CD8-positive, alpha-beta memory T cell (primary cell): Measurements from ENCODE around the gene ING1. TPM values are rescaled to one million over a fixed set of nuclear protein-coding genes. Genes with fewer than 3 reads are reported as not detected.

Source experiments
- CTCF ChIA-PET: fragments of 350-600 bp; sonication (Branson Sonifier 250); formaldehyde crosslinking; loops from one replicate; lab custom pipeline; 2021; ENCODE audit warnings: antibody characterized with exemption; lab: Charles Lee
- POLR2A ChIA-PET: fragments of 350-600 bp; sonication (Branson Sonifier 250); formaldehyde crosslinking; loops from one replicate; lab custom pipeline; 2021; ENCODE audit warnings: antibody characterized with exemption; lab: Charles Lee
- DNase-seq, 5 donors: peaks; one replicate each; pipeline versions ENCODE4 v3.0.0 to v3.0.0-alpha.2; 2020 to 2022; ENCODE audit warnings: mixed read lengths in 1 of 5
- H3K27ac ChIP-seq: one replicate; pipeline ENCODE4 v1.7.0; 2013; ENCODE audit warnings: low read depth, mild to moderate bottlenecking, low read length, moderate library complexity
- H3K27me3 ChIP-seq: 2 replicates; pipeline ENCODE4 v1.7.0; 2013; ENCODE audit warnings: low read length, mild to moderate bottlenecking; ENCODE audit not compliant: insufficient read depth, poor library complexity, severe bottlenecking
- H3K36me3 ChIP-seq: 2 replicates; pipeline ENCODE4 v1.7.0; 2013; ENCODE audit warnings: mild to moderate bottlenecking, low read length, moderate library complexity; ENCODE audit not compliant: insufficient read depth
- H3K4me1 ChIP-seq: 2 replicates; pipeline ENCODE4 v1.7.0; 2013; ENCODE audit warnings: mild to moderate bottlenecking, low read length, moderate library complexity; ENCODE audit not compliant: insufficient read depth
- H3K4me3 ChIP-seq: 2 replicates; pipeline ENCODE4 v1.7.0; 2013; ENCODE audit warnings: mild to moderate bottlenecking, low read length
- H3K9me3 ChIP-seq: 2 replicates; pipeline ENCODE4 v1.7.0; 2013; ENCODE audit warnings: mild to moderate bottlenecking, low read length
- H3K27ac Mint-ChIP-seq, 8 donors: one replicate each; pipeline ENCODE4 v1.8.0; 2020 to 2021; ENCODE audit warnings: mixed read lengths in 8 of 8, mild to moderate bottlenecking in 6 of 8, inconsistent platforms in 3 of 8, moderate library complexity in 3 of 8
- H3K27me3 Mint-ChIP-seq, 2 donors: one replicate each; pipeline ENCODE4 v1.8.0; 2020 to 2021; ENCODE audit warnings: mixed read lengths in 2 of 2, mild to moderate bottlenecking in 1 of 2, moderate library complexity in 1 of 2
- H3K36me3 Mint-ChIP-seq, 3 donors: one replicate each; pipeline ENCODE4 v1.8.0; 2020 to 2021; ENCODE audit warnings: mixed read lengths in 3 of 3, inconsistent platforms in 1 of 3, mild to moderate bottlenecking in 1 of 3
- H3K4me1 Mint-ChIP-seq, 3 donors: one replicate each; pipeline ENCODE4 v1.8.0; 2020 to 2021; ENCODE audit warnings: mixed read lengths in 3 of 3, inconsistent platforms in 1 of 3, mild to moderate bottlenecking in 1 of 3
- H3K4me3 Mint-ChIP-seq, 7 donors: one replicate each; pipeline ENCODE4 v1.8.0; 2020 to 2021; ENCODE audit warnings: mixed read lengths in 7 of 7, mild to moderate bottlenecking in 6 of 7, moderate library complexity in 4 of 7, inconsistent platforms in 2 of 7
- H3K9me3 Mint-ChIP-seq, 5 donors: one replicate each; pipeline ENCODE4 v1.8.0; 2020 to 2022; ENCODE audit warnings: mixed read lengths in 5 of 5, mild to moderate bottlenecking in 3 of 5, moderate library complexity in 2 of 5, inconsistent platforms in 1 of 5
- polyA plus RNA-seq: library from polyadenylated mRNA; unstranded; fragments of 300-500 nt; fragmentation: Illumina TruSeq; gene quantifications from one replicate; pipeline ENCODE4 v1.2.3, GENCODE V29; 2021
- total RNA-seq, 2 experiments: library from RNA; stranded (reverse); gene quantifications; one replicate each; pipeline ENCODE4 v1.2.3, GENCODE V29; 2021

The ING1 gene
- total and polyA plus RNA-seq, 3 experiments from 2014 or later, result 16.6 to 18.5 (median 16.9) TPM

DNA sequence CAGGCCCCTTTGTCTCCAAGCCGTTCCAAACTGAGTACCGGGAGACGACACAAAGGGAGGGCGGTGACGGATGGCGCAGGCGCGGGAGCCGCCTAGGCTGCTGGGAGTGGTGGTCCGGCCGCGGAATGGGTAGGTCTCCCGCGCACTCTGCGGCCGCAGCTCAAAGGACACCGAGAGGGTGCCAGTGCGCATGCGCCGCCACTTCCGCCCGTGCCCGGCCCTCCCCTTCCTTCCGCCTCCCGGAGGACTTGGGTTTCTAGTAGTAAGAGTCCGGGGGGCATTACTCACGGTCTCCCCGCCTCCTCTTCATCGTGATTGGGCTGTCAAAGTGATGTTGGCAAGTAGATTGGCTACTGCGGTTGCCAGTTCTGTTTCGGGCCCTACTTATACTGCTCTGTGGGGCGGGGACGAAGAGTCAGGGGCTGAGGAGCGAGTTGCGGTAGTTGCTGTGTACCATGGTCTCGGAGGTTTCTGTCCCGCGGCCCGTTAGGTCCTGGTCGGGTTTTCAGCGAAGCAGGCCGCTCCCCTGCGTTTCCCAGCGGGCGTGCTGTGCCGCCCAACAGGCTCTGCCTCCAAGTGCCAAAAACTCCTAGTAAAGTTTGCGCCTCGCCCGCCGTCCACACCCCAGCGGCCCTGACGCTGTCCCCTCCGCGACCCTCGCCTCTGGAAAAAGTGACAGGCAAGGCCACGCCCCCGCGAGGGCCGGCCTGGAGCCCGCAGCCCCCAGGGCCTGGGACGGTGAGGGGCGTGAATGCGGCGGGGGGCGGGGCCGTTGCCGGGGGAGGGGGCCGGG lies 455 bp upstream of the ING1 start:
- DNase-seq, result peak; percentile 98 to 100 (median 100)
- ChIA-PET CTCF (interaction anchor here (0.9 to 1.9 kb wide), 2 partner anchors 108 to 202 kb away, joined by 3 to 9 read pairs; partner anchors contain the start of gene ANKRD10), POLR2A (interaction anchor here (0.6 to 1.6 kb wide), 8 partner anchors 11 to 1876 kb away, joined by 3 to 10 read pairs (median 4); partner anchors contain the start of genes ANKRD10 and NAXD)
- H3K36me3 Mint-ChIP-seq, result peaks cover 0 to 23% (median 0%) of the 10 kb centered on the region in 3 donors
- Histone ChIP-seq H3K4me1 (peaks cover 27% of the 10 kb centered on the region), H3K27ac (peak overlapping the region; percentile 99), H3K9me3 (no peaks in the 10 kb centered on the region), H3K27me3 (no peaks in the 10 kb centered on the region), H3K4me3 (peak overlapping the region; percentile 99), H3K36me3 (no peaks in the 10 kb centered on the region)
- peak overlapping the region; percentile 85 to 98 (median 96) for H3K4me3 Mint-ChIP-seq
- peak overlapping the region; percentile 89 to 99 (median 97) for H3K27ac Mint-ChIP-seq
- H3K9me3 Mint-ChIP-seq, result peaks cover 0 to 6% (median 0%) of the 10 kb centered on the region in 5 donors
- H3K27me3 Mint-ChIP-seq, result peaks cover 0 to 11% of the 10 kb centered on the region in 2 donors
- H3K4me1 Mint-ChIP-seq, result peaks cover 23 to 30% (median 29%) of the 10 kb centered on the region in 3 donors

DNA sequence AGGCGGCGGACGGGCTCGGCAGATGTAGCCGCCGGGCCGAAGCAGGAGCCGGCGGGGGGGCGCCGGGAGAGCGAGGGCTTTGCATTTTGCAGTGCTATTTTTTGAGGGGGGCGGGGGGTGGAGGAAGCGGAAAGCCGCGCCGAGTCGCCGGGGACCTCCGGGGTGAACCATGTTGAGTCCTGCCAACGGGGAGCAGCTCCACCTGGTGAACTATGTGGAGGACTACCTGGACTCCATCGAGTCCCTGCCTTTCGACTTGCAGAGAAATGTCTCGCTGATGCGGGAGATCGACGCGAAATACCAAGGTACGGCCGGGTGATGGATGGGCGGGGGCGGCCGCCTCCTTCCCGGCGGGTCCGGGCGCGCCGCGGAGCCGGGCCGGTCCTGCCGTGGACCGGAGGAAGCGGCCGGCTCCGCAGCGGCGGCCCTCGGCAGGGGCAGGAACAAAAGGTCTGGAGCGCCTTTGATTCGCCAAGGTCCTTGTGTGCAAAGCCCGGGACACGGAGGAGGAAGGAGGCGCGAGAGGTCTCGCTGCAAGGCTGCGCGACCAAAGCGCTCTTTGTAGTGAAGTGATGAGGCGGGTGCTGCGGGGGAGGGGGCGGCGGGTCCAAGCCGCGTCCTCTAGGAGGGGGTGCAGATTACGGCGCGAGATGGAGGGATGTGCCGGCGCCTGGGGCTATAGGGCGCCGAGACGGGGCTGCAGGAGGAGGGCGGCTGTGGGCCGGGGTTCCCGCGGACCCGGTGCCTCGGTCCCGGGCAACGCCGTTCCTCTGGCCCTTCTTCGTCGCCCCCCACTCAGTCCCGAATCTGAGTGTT lies 689 bp downstream of the ING1 start:
- peaks cover 0 to 23% (median 0%) of the 10 kb centered on the region in 3 donors for H3K36me3 Mint-ChIP-seq
- Histone ChIP-seq H3K27me3 (no peaks in the 10 kb centered on the region), H3K4me1 (peaks cover 30% of the 10 kb centered on the region), H3K9me3 (no peaks in the 10 kb centered on the region), H3K4me3 (peak overlapping the region; percentile 96), H3K27ac (peak overlapping the region; percentile 96), H3K36me3 (peaks cover under 1% of the 10 kb centered on the region)
- POLR2A ChIA-PET, result interaction anchor here (0.6 to 2.2 kb wide), 3 partner anchors 9 to 200 kb away, joined by 3 to 26 read pairs (median 16); partner anchors contain the start of genes ANKRD10 and CARS2
- peak; percentile 69 to 88 (median 75) for DNase-seq
- H3K27me3 Mint-ChIP-seq, result peaks cover 0 to 11% of the 10 kb centered on the region in 2 donors
- H3K4me3 Mint-ChIP-seq, result peak overlapping the region; percentile 95 to 100 (median 99)
- peaks cover 0 to 6% (median 0%) of the 10 kb centered on the region in 5 donors for H3K9me3 Mint-ChIP-seq
- CTCF ChIA-PET, result interaction anchor here (1.5 to 1.8 kb wide), 2 partner anchors 15 to 31 kb away, joined by 4 to 7 read pairs; no protein-coding TSS in a partner anchor
- peak overlapping the region; percentile 86 to 98 (median 95) for H3K27ac Mint-ChIP-seq
- H3K4me1 Mint-ChIP-seq, result peaks cover 26 to 32% (median 32%) of the 10 kb centered on the region in 3 donors

DNA sequence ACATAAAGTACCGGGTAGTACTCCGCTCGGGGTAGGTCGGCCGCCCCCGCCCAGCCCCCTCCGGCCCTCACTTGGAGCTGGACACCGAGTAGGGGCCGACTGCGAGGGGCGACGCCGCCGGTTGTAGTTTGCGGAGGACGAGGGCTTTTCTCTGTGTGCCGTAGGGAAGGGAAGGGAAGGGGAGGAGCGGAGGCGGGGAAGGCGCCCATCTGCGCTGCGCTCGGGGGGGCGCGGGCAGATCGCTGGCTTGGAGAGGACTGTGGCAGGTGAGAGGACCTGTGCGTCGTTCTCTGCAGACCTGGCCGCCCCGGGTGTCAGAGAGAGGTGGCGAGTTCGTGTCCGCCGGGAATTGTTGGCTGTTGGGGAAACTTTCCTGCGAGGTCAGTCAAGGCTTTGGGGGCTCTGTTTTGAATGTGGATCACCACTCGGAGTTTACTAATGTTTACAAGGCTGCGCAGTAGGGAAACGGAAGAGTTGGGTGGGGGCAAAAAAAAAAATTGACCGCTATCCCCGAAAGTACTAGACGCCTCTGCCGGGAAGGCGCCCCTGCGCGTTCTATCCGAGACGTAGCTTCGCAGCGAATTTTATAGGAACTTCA lies 1.4 kb downstream of the ING1 start:
- Mint-ChIP-seq H3K36me3 (peaks cover 0 to 30% (median 1%) of the 10 kb centered on the region in 3 donors), H3K9me3 (peaks cover 0 to 6% (median 0%) of the 10 kb centered on the region in 5 donors), H3K27ac (peak overlapping the region; percentile 89 to 99 (median 98)), H3K27me3 (peaks cover 0 to 11% of the 10 kb centered on the region in 2 donors), H3K4me3 (peak overlapping the region; percentile 95 to 100 (median 99)), H3K4me1 (peaks cover 27 to 38% (median 37%) of the 10 kb centered on the region in 3 donors)
- H3K9me3 ChIP-seq, result no peaks in the 10 kb centered on the region
- no peaks in the 10 kb centered on the region for H3K27me3 ChIP-seq
- peaks cover 30% of the 10 kb centered on the region for H3K4me1 ChIP-seq
- peak overlapping the region; percentile 96 for H3K4me3 ChIP-seq
- CTCF ChIA-PET, result interaction anchor here (1.5 to 1.8 kb wide), 2 partner anchors 14 to 32 kb away, joined by 4 to 7 read pairs; no protein-coding TSS in a partner anchor
- POLR2A ChIA-PET, result interaction anchor here (0.5 to 2.2 kb wide), 8 partner anchors 8 to 200 kb away, joined by 3 to 26 read pairs (median 4); partner anchors contain the start of genes ANKRD10, CARS2 and NAXD
- peak overlapping the region; percentile 96 for H3K27ac ChIP-seq
- peak in 3 of 5 donors; percentile 40 to 76 (median 46) for DNase-seq
- peaks cover 7% of the 10 kb centered on the region for H3K36me3 ChIP-seq

DNA sequence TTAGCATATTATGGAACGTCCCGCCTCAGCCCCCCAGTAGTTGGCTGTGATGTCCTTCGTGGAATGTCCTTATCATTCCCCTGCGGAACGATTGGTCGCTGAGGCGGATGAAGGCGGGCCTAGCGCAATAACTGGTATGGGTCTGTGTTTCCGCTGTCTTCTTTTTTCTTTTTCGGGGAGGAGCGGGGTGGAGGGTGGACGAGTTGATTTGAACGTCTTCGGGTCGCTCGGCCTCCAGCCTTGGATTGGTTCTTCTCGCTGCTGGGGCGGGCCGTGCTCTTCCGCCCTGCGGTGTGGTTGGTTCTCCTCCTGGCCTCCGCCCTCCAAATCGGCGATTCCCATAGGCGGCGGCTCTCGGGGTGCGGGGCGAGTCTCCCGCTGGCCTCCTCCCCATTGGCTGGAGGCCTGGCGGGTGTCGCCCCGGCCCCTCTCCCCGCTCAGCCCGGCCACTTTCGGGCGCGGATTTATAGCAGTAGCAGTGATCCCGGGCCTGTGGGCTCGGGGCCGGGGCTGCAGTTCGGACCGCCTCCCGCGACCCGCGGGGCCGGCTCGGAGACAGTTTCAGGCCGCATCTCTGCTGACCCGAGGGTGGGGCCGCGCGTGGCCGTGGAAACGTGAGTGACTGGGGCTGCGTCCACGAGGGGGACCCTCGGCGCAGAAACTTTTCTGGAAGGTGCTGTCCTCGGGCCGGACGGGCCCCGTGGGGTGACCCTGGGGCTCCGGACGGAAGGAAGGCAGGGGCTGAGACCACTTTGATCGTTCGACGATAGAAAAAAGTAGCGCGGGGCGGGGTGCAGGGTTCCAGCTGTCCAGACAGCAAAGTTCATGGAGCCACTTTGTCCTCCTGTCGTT lies 2.1 kb downstream of the ING1 start:
- H3K4me3 ChIP-seq, result peak overlapping the region; percentile 96
- peaks cover 28 to 41% (median 39%) of the 10 kb centered on the region in 3 donors for H3K4me1 Mint-ChIP-seq
- H3K4me1 ChIP-seq, result peaks cover 30% of the 10 kb centered on the region
- peaks cover 7% of the 10 kb centered on the region for H3K36me3 ChIP-seq
- H3K4me3 Mint-ChIP-seq, result peak overlapping the region; percentile 95 to 100 (median 99)
- no peaks in the 10 kb centered on the region for H3K27me3 ChIP-seq
- ChIA-PET CTCF (interaction anchor here (0.9 to 1.8 kb wide), 5 partner anchors 14 to 199 kb away, joined by 3 to 7 read pairs (median 4); partner anchors contain the start of gene ANKRD10), POLR2A (interaction anchor here (0.6 to 2.2 kb wide), 8 partner anchors 8 to 199 kb away, joined by 3 to 26 read pairs (median 4); partner anchors contain the start of genes ANKRD10, CARS2 and NAXD)
- peak overlapping the region; percentile 96 for H3K27ac ChIP-seq
- DNase-seq, result peak; percentile 92 to 99 (median 99)
- peaks cover 0 to 36% (median 3%) of the 10 kb centered on the region in 3 donors for H3K36me3 Mint-ChIP-seq
- H3K9me3 Mint-ChIP-seq, result peaks cover 0 to 6% (median 0%) of the 10 kb centered on the region in 5 donors
- H3K27me3 Mint-ChIP-seq, result peaks cover 0 to 11% of the 10 kb centered on the region in 2 donors
- H3K27ac Mint-ChIP-seq, result peak overlapping the region; percentile 89 to 99 (median 98)
- H3K9me3 ChIP-seq, result no peaks in the 10 kb centered on the region

- Histone ChIP-seq H3K36me3 (peaks cover 7% of the 10 kb centered on the region), H3K9me3 (no peaks in the 10 kb centered on the region), H3K27ac (peak overlapping the region; percentile 67), H3K4me1 (peaks cover 30% of the 10 kb centered on the region), H3K27me3 (no peaks in the 10 kb centered on the region), H3K4me3 (peak overlapping the region; percentile 70)
- Mint-ChIP-seq H3K4me1 (peaks cover 30 to 40% (median 39%) of the 10 kb centered on the region in 3 donors), H3K36me3 (peaks cover 0 to 40% (median 3%) of the 10 kb centered on the region in 3 donors), H3K9me3 (peaks cover 0 to 6% (median 0%) of the 10 kb centered on the region in 5 donors), H3K4me3 (peak overlapping the region; percentile 95 to 100 (median 99)), H3K27ac (peak overlapping the region in 6 of 8 donors; percentile 1 to 82 (median 72)), H3K27me3 (peaks cover 0 to 11% of the 10 kb centered on the region in 2 donors)
- CTCF ChIA-PET, result interaction anchor here (0.9 to 1.8 kb wide), 4 partner anchors 13 to 199 kb away, joined by 3 to 5 read pairs (median 4); partner anchors contain the start of gene ANKRD10
- POLR2A ChIA-PET, result interaction anchor here (1.0 kb wide), 1 partner anchor 101 kb away, joined by 3 read pairs; the partner anchor contains the start of gene NAXD
- DNase-seq, result peak in 1 of 5 donors; percentile 4
These were observed 2.7 kb downstream of the ING1 start for GRCh38 chr13:110716247-110716515.

DNA sequence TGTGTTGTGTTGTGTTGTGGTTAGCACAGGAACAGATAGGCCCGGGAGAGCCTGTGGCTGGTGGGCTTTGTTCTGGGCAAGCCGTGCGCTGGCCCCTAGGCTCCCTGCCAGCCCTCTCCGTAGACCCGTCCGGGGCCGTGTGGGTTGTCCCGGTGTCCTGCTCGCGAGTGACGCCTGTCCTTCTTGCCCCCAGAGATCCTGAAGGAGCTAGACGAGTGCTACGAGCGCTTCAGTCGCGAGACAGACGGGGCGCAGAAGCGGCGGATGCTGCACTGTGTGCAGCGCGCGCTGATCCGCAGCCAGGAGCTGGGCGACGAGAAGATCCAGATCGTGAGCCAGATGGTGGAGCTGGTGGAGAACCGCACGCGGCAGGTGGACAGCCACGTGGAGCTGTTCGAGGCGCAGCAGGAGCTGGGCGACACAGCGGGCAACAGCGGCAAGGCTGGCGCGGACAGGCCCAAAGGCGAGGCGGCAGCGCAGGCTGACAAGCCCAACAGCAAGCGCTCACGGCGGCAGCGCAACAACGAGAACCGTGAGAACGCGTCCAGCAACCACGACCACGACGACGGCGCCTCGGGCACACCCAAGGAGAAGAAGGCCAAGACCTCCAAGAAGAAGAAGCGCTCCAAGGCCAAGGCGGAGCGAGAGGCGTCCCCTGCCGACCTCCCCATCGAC lies 5.7 kb downstream of the ING1 start:
- peaks cover 0 to 4% (median 0%) of the 10 kb centered on the region in 5 donors for H3K9me3 Mint-ChIP-seq
- H3K36me3 Mint-ChIP-seq, result peaks cover 0 to 39% (median 3%) of the 10 kb centered on the region in 3 donors
- CTCF ChIA-PET, result no interaction called here
- Histone ChIP-seq H3K27me3 (no peaks in the 10 kb centered on the region), H3K27ac (no peak overlapping the region), H3K4me3 (no peak overlapping the region), H3K9me3 (no peaks in the 10 kb centered on the region), H3K4me1 (peaks cover 23% of the 10 kb centered on the region), H3K36me3 (peaks cover 7% of the 10 kb centered on the region)
- no peak for DNase-seq
- H3K27ac Mint-ChIP-seq, result no peak overlapping the region
- POLR2A ChIA-PET, result no interaction called here
- no peak overlapping the region for H3K4me3 Mint-ChIP-seq
- H3K27me3 Mint-ChIP-seq, result peaks cover 0 to 4% of the 10 kb centered on the region in 2 donors
- peaks cover 24 to 47% (median 36%) of the 10 kb centered on the region in 3 donors for H3K4me1 Mint-ChIP-seq
